H1 (cell line): ENCODE results near the gene ADGRL3. TPM values are rescaled to one million over a fixed set of nuclear protein-coding genes. Genes with fewer than 3 reads are reported as not detected.

Source experiments
- CEBPB ChIP-seq: IDR thresholded peaks from 2 replicates; pipeline ENCODE4 v1.6.1; 2012; ENCODE audit warnings: low read depth, low read length
- CHD1 ChIP-seq: IDR thresholded peaks from 2 replicates; pipeline ENCODE4 v1.6.1; 2012; ENCODE audit warnings: low read depth, low read length, improper control_type of control experiment
- CREB1 ChIP-seq: IDR thresholded peaks from 2 replicates; pipeline ENCODE4 v1.6.1; 2012; ENCODE audit warnings: inconsistent platforms
- CTCF ChIP-seq, 3 experiments: IDR thresholded peaks; 1 replicate in 2 of 3; 2 replicates in 1 of 3; pipeline versions ENCODE4 v1.5.1 to v1.6.1; 2011; ENCODE audit warnings: low read length in 3 of 3, mild to moderate bottlenecking in 3 of 3, inconsistent platforms in 2 of 3, low read depth in 1 of 3, moderate library complexity in 1 of 3; ENCODE audit not compliant: insufficient read depth in 1 of 3; ENCODE audit errors: control extremely low read depth in 1 of 3
- EGR1 ChIP-seq: IDR thresholded peaks from 2 replicates; pipeline ENCODE4 v1.6.1; 2011; ENCODE audit warnings: low read depth, low read length, borderline replicate concordance
- EP300 ChIP-seq, 2 experiments: IDR thresholded peaks; 1 replicate in 1 of 2; 2 replicates in 1 of 2; pipeline ENCODE4 v1.6.1; 2011 to 2012; ENCODE audit warnings: low read depth in 2 of 2, low read length in 2 of 2, mild to moderate bottlenecking in 2 of 2, borderline replicate concordance in 1 of 2, inconsistent platforms in 1 of 2, moderate library complexity in 1 of 2
- HDAC2 ChIP-seq, 2 experiments: fragments of 300-600 bp in 1 of 2; sonication (generic) in 1 of 2; IDR thresholded peaks; 2 replicates each; pipeline ENCODE4 v1.6.1; 2011 to 2012; ENCODE audit warnings: low read depth in 2 of 2, low read length in 2 of 2, mild to moderate bottlenecking in 2 of 2, moderate library complexity in 2 of 2, borderline replicate concordance in 1 of 2, inconsistent platforms in 1 of 2
- KDM4A ChIP-seq: IDR thresholded peaks from one replicate; pipeline ENCODE4 v1.7.1; 2012; ENCODE audit warnings: low read depth, mild to moderate bottlenecking, moderate library complexity, low read length, inconsistent platforms; ENCODE audit not compliant: severe bottlenecking
- MAFK ChIP-seq: IDR thresholded peaks from 2 replicates; pipeline ENCODE4 v1.6.1; 2012; ENCODE audit warnings: low read depth, mild to moderate bottlenecking, improper control_type of control experiment, low read length
- MAX ChIP-seq: IDR thresholded peaks from 2 replicates; pipeline ENCODE4 v1.6.1; 2012; ENCODE audit warnings: inconsistent platforms
- POLR2A ChIP-seq, 2 experiments: IDR thresholded peaks; 1 replicate in 1 of 2; 2 replicates in 1 of 2; pipeline ENCODE4 v1.6.1; 2011; ENCODE audit warnings: low read depth in 2 of 2, low read length in 2 of 2, mild to moderate bottlenecking in 2 of 2; ENCODE audit errors: control extremely low read depth in 1 of 2
- POU5F1 ChIP-seq: IDR thresholded peaks from 2 replicates; pipeline ENCODE4 v1.6.1; 2011; ENCODE audit warnings: low read depth, mild to moderate bottlenecking, low read length, moderate library complexity
- RBBP5 ChIP-seq: IDR thresholded peaks from 2 replicates; pipeline ENCODE4 v1.7.1; 2012; ENCODE audit warnings: low read depth, mild to moderate bottlenecking, inconsistent platforms, low read length, moderate library complexity, borderline replicate concordance
- SAP30 ChIP-seq: fragments of 300-600 bp; sonication (generic); IDR thresholded peaks from 2 replicates; pipeline ENCODE4 v1.7.1; 2012; ENCODE audit warnings: low read length, moderate library complexity, mild to moderate bottlenecking, inconsistent platforms; ENCODE audit not compliant: insufficient read depth, insufficient replicate concordance
- SIRT6 ChIP-seq: IDR thresholded peaks from one replicate; pipeline ENCODE4 v1.7.1; 2012; ENCODE audit warnings: low read length, inconsistent platforms
- SRF ChIP-seq: IDR thresholded peaks from 2 replicates; pipeline ENCODE4 v1.6.1; 2011; ENCODE audit warnings: mild to moderate bottlenecking, low read depth, low read length, moderate library complexity
- SUZ12 ChIP-seq: fragments of 200-600 bp; sonication (generic); IDR thresholded peaks from 2 replicates; pipeline ENCODE4 v1.6.1; 2012; ENCODE audit warnings: mild to moderate bottlenecking, inconsistent platforms, low read length, moderate library complexity, mixed read lengths
- TAF1 ChIP-seq: IDR thresholded peaks from 2 replicates; pipeline ENCODE4 v1.6.1; 2011; ENCODE audit warnings: mild to moderate bottlenecking, low read depth, low read length
- TAF7 ChIP-seq: optimal IDR thresholded peaks from 2 replicates; pipeline ENCODE3; 2011; ENCODE audit warnings: low read depth, mild to moderate bottlenecking, inconsistent platforms, low read length, moderate library complexity, borderline replicate concordance
- TBP ChIP-seq: IDR thresholded peaks from 2 replicates; pipeline ENCODE4 v1.6.1; 2011; ENCODE audit warnings: low read depth, low read length, improper control_type of control experiment
- ZNF274 ChIP-seq: IDR thresholded peaks from 2 replicates; pipeline ENCODE4 v1.7.0; 2012; ENCODE audit warnings: low read length, borderline replicate concordance; ENCODE audit errors: extremely low read depth
- polyA plus RNA-seq, 7 experiments: library from polyadenylated mRNA; depleted of rRNA in 3 of 7; stranded (reverse) in 5 of 7; unstranded in 2 of 7; fragments of >200 nt in 5 of 7; fragments of 200-250 nt in 2 of 7; gene quantifications; 1 replicate in 5 of 7; 2 replicates in 1 of 7; 4 replicates in 1 of 7; pipeline versions ENCODE4 v1.2.1 to v1.2.3, GENCODE V29; 2011 to 2013; ENCODE audit warnings: missing spikeins in 2 of 7, mixed read lengths in 2 of 7
- total RNA-seq: library from RNA; stranded (reverse); fragmentation: NEBNext Ultra II Directional; extraction: Animal tissue kit (Norgen Biotek cat#: 25700); gene quantifications from 2 replicates; pipeline ENCODE4 v1.2.1, GENCODE V29; 2021

ADGRL3 gene
- total and polyA plus RNA-seq, 2 of the 8 experiments (the other 6 are each of a cell fraction or from before 2014, with no cell fraction given) = 6.6 to 13.0 TPM

DNA sequence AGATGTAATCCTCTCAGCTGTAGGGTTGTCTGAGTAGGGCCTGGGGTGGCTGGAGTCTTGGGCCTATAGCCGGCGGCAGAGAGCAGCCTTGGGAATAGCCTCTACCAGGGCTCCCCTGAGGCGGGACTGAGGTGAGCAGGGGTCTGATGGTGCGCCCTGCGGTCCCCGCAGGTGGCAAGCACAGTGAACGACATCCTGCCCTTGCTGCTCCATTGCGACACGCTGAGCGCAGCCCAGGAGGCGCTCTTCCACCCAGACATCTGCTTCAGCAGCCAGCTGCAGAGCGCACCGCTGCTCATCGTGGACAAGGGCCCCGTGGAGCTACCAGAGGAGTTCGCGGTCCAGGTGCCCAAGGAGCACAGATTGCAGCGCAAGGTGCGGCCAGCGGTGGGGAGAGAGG lies 317.0 kb downstream of the ADGRL3 start (continued):
- TF ChIP-seq CREB1 = peak; percentile 55; the same call in 1 of the 2 replicates
- peak; percentile 83 for TF ChIP-seq KDM4A
- no peak for TF ChIP-seq MAFK
- 0 out of 2 replicates have a peak, but pooled peaks have one; percentile 11 for TF ChIP-seq EGR1
- TF ChIP-seq ZNF274 = no peak
- no peak for TF ChIP-seq SIRT6
- TF ChIP-seq SAP30 = no peak
- TF ChIP-seq RBBP5 = no peak
- TF ChIP-seq POLR2A (IDR thresholded peaks at IDR 0.05; ENCODE audit: control extremely low read depth in 1 of 2, low read depth in 2 of 2, low read length in 2 of 2) = no peak
- TF ChIP-seq CHD1 = no peak
- no peak for TF ChIP-seq TAF1
- TF ChIP-seq HDAC2 (IDR thresholded peaks at IDR 0.05; ENCODE audit: borderline replicate concordance in 1 of 2, low read depth in 2 of 2, low read length in 2 of 2) = peak; percentile 59 to 93; a peak in 2 of 4 replicates
- peak; percentile 28 to 64 (median 53) for TF ChIP-seq CTCF (IDR thresholded peaks at IDR 0.05; ENCODE audit: control extremely low read depth in 1 of 3, insufficient read depth in 1 of 3, low read depth in 1 of 3, low read length in 3 of 3)
- TF ChIP-seq CEBPB = peak; percentile 58
- no peak for TF ChIP-seq TBP
- TF ChIP-seq SUZ12 = no peak
- peak; percentile 67; the same call in 1 of the 2 replicates for TF ChIP-seq MAX
- no peak for TF ChIP-seq POU5F1
- TF ChIP-seq TAF7 = no peak
- TF ChIP-seq SRF = no peak
- peak in 1 of 2 experiments; percentile 8; a peak in 1 of 3 replicates for TF ChIP-seq EP300 (IDR thresholded peaks at IDR 0.05; ENCODE audit: borderline replicate concordance in 1 of 2, low read depth in 2 of 2, low read length in 2 of 2)
